GM12874 (cell line): ENCODE measurements around the gene MPI.

Source experiments
- CTCF ChIP-seq: IDR thresholded peaks from 2 replicates; pipeline ENCODE4 v1.5.1; 2011; ENCODE audit warnings: low read depth, mild to moderate bottlenecking, control low read depth, low read length, moderate library complexity; ENCODE audit not compliant: insufficient read depth

The MPI gene

GRCh38 chr15:74872702-74873035 is 17.2 kb upstream of the MPI start:
- no peak for TF ChIP-seq CTCF

- TF ChIP-seq CTCF, result no peak
These were observed 16.6 kb upstream of the MPI start, which contains the start of gene SCAMP2 for GRCh38 chr15:74873036-74873755. TSS of gene SCAMP2 (minus strand) at chr15:74873365. CDS start at chr15:74873255, 110 bp downstream.

- no peak for TF ChIP-seq CTCF
These were observed 16.0 kb upstream of the MPI start for GRCh38 chr15:74873756-74874424.

GRCh38 chr15:74878273-74878672 is 11.6 kb upstream of the MPI start:
- TF ChIP-seq CTCF, result no peak

- TF ChIP-seq CTCF, result no peak
These were observed 7.3 kb upstream of the MPI start for GRCh38 chr15:74882528-74882927.

- no peak for TF ChIP-seq CTCF
These were observed 5.2 kb upstream of the MPI start for GRCh38 chr15:74884428-74885223.

GRCh38 chr15:74885461-74885860 is 4.4 kb upstream of the MPI start:
- no peak for TF ChIP-seq CTCF
